B cell (primary cell): Measurements from ENCODE around the gene CD55.

Experiments
- EZH2 ChIP-seq: IDR thresholded peaks from 2 replicates; pipeline ENCODE4 v1.6.1; 2012; ENCODE audit warnings: borderline replicate concordance, low read depth, mild to moderate bottlenecking, moderate library complexity, low read length; ENCODE audit not compliant: insufficient read depth, poor library complexity, severe bottlenecking
- TF ChIP-seq, protein P1 (sequence below): fragments of 200-600 bp; IDR thresholded peaks from one replicate; pipeline ENCODE4 v1.8.0; 2022; ENCODE audit warnings: antibody characterized with exemption, mild to moderate bottlenecking

DNA sequence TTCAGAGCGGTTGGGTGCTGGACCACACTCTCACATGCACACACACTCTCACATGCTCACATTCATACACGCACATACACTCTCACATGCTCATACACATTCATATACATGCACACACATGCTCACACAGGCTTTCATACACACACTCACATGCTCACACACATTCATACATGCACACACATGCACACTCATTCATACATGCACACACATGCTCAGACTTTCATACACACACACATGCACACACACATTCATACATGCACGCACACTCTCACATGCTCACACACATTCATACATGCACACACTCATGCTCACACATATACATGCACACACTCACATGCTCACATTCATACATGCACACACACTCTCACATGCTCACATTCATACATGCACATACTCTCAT is 6.0 kb upstream of the CD55 start:
- TF ChIP-seq, protein P1, sequence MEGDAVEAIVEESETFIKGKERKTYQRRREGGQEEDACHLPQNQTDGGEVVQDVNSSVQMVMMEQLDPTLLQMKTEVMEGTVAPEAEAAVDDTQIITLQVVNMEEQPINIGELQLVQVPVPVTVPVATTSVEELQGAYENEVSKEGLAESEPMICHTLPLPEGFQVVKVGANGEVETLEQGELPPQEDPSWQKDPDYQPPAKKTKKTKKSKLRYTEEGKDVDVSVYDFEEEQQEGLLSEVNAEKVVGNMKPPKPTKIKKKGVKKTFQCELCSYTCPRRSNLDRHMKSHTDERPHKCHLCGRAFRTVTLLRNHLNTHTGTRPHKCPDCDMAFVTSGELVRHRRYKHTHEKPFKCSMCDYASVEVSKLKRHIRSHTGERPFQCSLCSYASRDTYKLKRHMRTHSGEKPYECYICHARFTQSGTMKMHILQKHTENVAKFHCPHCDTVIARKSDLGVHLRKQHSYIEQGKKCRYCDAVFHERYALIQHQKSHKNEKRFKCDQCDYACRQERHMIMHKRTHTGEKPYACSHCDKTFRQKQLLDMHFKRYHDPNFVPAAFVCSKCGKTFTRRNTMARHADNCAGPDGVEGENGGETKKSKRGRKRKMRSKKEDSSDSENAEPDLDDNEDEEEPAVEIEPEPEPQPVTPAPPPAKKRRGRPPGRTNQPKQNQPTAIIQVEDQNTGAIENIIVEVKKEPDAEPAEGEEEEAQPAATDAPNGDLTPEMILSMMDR = no peak
- TF ChIP-seq EZH2 = no peak
